Heart right ventricle (tissue), 16 donors: Measurements from ENCODE around the gene SND1. TPM values are rescaled to one million over a fixed set of nuclear protein-coding genes. Genes with fewer than 3 reads are reported as not detected.

ENCODE experiments used
- ATAC-seq, 8 donors: fragments of 200-7000 bp; cut with Tn5 transposase; one replicate each; pipeline ENCODE4 v1.9.1; 2020; ENCODE audit warnings: mild to moderate bottlenecking in 8 of 8, moderate library complexity in 8 of 8, moderate number of reproducible peaks in 1 of 8
- DNase-seq, 2 donors: peaks; one replicate each; pipeline ENCODE4 v3.0.0-alpha.2; 2020
- H3K27ac ChIP-seq, 10 donors: fragments of 200-600 bp; sonication (generic) in 2 of 10; one replicate each; pipeline versions ENCODE4 v1.5.0 to v1.8.0; 2020 to 2022; ENCODE audit warnings: mild to moderate bottlenecking in 3 of 10
- H3K27me3 ChIP-seq, 7 donors: fragments of 200-600 bp; one replicate each; pipeline ENCODE4 v1.8.0; 2021 to 2022; ENCODE audit warnings: mild to moderate bottlenecking in 2 of 7
- H3K36me3 ChIP-seq, 9 donors: fragments of 200-600 bp; sonication (generic) in 1 of 9; one replicate each; pipeline versions ENCODE4 v1.5.0 to v1.8.0; 2020 to 2022; ENCODE audit warnings: mild to moderate bottlenecking in 2 of 9
- H3K4me1 ChIP-seq, 9 donors: fragments of 200-600 bp; sonication (generic) in 1 of 9; one replicate each; pipeline versions ENCODE4 v1.5.0 to v1.8.0; 2020 to 2022; ENCODE audit warnings: mild to moderate bottlenecking in 4 of 9
- H3K4me3 ChIP-seq, 10 donors: fragments of 200-600 bp; sonication (generic) in 2 of 10; one replicate each; pipeline versions ENCODE4 v1.5.0 to v1.8.0; 2020 to 2022; ENCODE audit warnings: mild to moderate bottlenecking in 7 of 10, moderate library complexity in 2 of 10
- H3K9me3 ChIP-seq, 11 donors: fragments of 200-600 bp in 10 of 11; sonication (generic) in 2 of 11; one replicate each; pipeline versions ENCODE4 v1.5.0 to v1.8.0; 2013 to 2022; ENCODE audit warnings: mild to moderate bottlenecking in 2 of 11, control low read depth in 1 of 11, moderate library complexity in 1 of 11
- CTCF ChIP-seq, 9 donors: fragments of 200-600 bp; sonication (generic) in 2 of 9; IDR thresholded peaks; one replicate each; pipeline versions ENCODE4 v1.5.0 to v1.8.0; 2021 to 2022; ENCODE audit warnings: antibody characterized with exemption in 9 of 9, mild to moderate bottlenecking in 5 of 9, moderate library complexity in 1 of 9
- WGBS, 2 donors: extraction: QIAGEN DNeasy Blood & Tissue Kit; methylation state at CpG; one replicate each; pipeline ENCODE4 v1.1.7; 2013; ENCODE audit warnings: inconsistent platforms in 1 of 2; 5-methylcytosine and 5-hydroxymethylcytosine counted together
- intact Hi-C, 10 donors: fragments of 100-400 bp; cut with DNase I; formaldehyde crosslinking; loops; one replicate each; pipeline versions ENCODE4 v1.11.1 to v1.14.2; 2022
- polyA plus RNA-seq, 2 donors: library from polyadenylated mRNA; stranded (reverse); fragments of 200-250 nt; gene quantifications; one replicate each; pipeline ENCODE4 v1.2.3, GENCODE V29; 2013
- total RNA-seq, 10 donors: library from RNA; stranded (reverse); fragmentation: NEBNext Ultra II Directional in 3 of 10; extraction: Animal tissue kit (Norgen Biotek cat#: 25700) in 3 of 10; gene quantifications; one replicate each; pipeline versions ENCODE4 v1.2.1 to v1.2.4, GENCODE V29; 2021 to 2023
- donor health status: Arrhythmogenic right ventricular cardiomyopathy.
- donor health status: ischemic (EF 13 %, LVEDD 7.1; RV severe dilation, severe dysfunction).
- donor health status: healthy with polysubstance abuse.
- donor health status: DM: no; HTN: yes; CAD: no.
- donor health status: DM: no; HTN: no; CAD: no.
- donor health status: ischemic (EF 25% LVEDD 6.9; RV normal size, moderate dysfunction).
- donor health status: ischemic (EF 25% LVEDD 5.7; RV mildly dilated, moderate dysfunction).
- donor health status: healthy.
- donor health status: DM: yes; HTN: yes; CAD: no.
- donor health status: Ischemic cardiomyopathy.
- donor health status: ischemic (EF 35%, LVEDD 5.7; RV mildly dilated, moderate dysfunction).
- donor health status: nonischemic (EF 11% LVEDD 7.7; RV severe dilation, severe dysfunction).
- donor health status: DM: yes; HTN: yes; CAD: no.
- donor health status: PGD.
- donor health status: ischemic (EF 29% LVEDD 5.4; RV normal size, mild dysfunction).
- donor health status: nonischemic (EF 23%, LVEDD 6.1; RV moderate dilation, normal function).

The SND1 gene
- total and polyA plus RNA-seq, 12 donors, result 39.9 to 107 (median 80.8) TPM

GRCh38 chr7:128057909-128058308 lies 405.9 kb downstream of the SND1 start:
- WGBS, 2 donors, result 61 to 87% methylated on average over 1 of the region's 1 CpG
- no peak for DNase-seq
- Histone ChIP-seq H3K27me3 (no peaks in the 10 kb centered on the region), H3K27ac (no peak overlapping the region), H3K4me1 (peaks cover 0 to 10% (median 3%) of the 10 kb centered on the region in 9 donors), H3K4me3 (no peak overlapping the region), H3K36me3 (peaks cover 0 to 5% (median 0%) of the 10 kb centered on the region in 9 donors), H3K9me3 (no peaks in the 10 kb centered on the region)
- TF ChIP-seq CTCF (IDR thresholded peaks at IDR 0.05), result no peak
- ATAC-seq, result no peak
- intact Hi-C loops, result loop anchor here in 1 of 10 donors (10.0 kb wide), 1 partner anchor 157 kb away; no protein-coding TSS in a partner anchor

GRCh38 chr7:128059143-128059988 lies 407.4 kb downstream of the SND1 start:
- intact Hi-C loops, result loop anchor here in 1 of 10 donors (10.0 kb wide), 1 partner anchor 155 kb away; no protein-coding TSS in a partner anchor
- TF ChIP-seq CTCF (IDR thresholded peaks at IDR 0.05), result no peak

GRCh38 chr7:128060018-128060417 lies 408.0 kb downstream of the SND1 start:
- no peak for TF ChIP-seq CTCF (IDR thresholded peaks at IDR 0.05)
- H3K27ac ChIP-seq, result no peak overlapping the region
- H3K4me1 ChIP-seq, result peaks cover 0 to 7% (median 0%) of the 10 kb centered on the region in 9 donors
- DNase-seq, result no peak
- no peak overlapping the region for H3K4me3 ChIP-seq
- ATAC-seq, result no peak
- no peaks in the 10 kb centered on the region for H3K9me3 ChIP-seq
- intact Hi-C loops, result no loop called here
- WGBS, 2 donors, result 90 to 91% methylated on average over 3 of the region's 3 CpGs
- H3K36me3 ChIP-seq, result peaks cover 0 to 15% (median 0%) of the 10 kb centered on the region in 9 donors
- H3K27me3 ChIP-seq, result no peaks in the 10 kb centered on the region

More at GRCh38 chr7:128059143-128059988, 407.4 kb downstream of the SND1 start:
- Histone ChIP-seq H3K27ac (no peak overlapping the region), H3K9me3 (no peaks in the 10 kb centered on the region), H3K4me3 (no peak overlapping the region), H3K4me1 (peaks cover 0 to 7% (median 0%) of the 10 kb centered on the region in 9 donors), H3K36me3 (peaks cover 0 to 14% (median 0%) of the 10 kb centered on the region in 9 donors), H3K27me3 (no peaks in the 10 kb centered on the region)
- no peak for DNase-seq
- whole genome bisulfite sequencing, 2 donors, result 85 to 86% methylated on average over 7 of the region's 7 CpGs
- peak in 1 of 8 donors; percentile 47 for ATAC-seq

- H3K36me3 ChIP-seq, result peaks cover 0 to 30% (median 0%) of the 10 kb centered on the region in 9 donors
- no peak for ATAC-seq
- no peak for DNase-seq
- no peaks in the 10 kb centered on the region for H3K27me3 ChIP-seq
- no peak overlapping the region for H3K27ac ChIP-seq
- intact Hi-C loops, result no loop called here
- no peak overlapping the region for H3K4me3 ChIP-seq
- H3K9me3 ChIP-seq, result no peaks in the 10 kb centered on the region
- H3K4me1 ChIP-seq, result peaks cover 0 to 7% (median 0%) of the 10 kb centered on the region in 9 donors
- TF ChIP-seq CTCF (IDR thresholded peaks at IDR 0.05), result no peak
- WGBS, 2 donors, result 94 to 95% methylated on average over 8 of the region's 8 CpGs
Observed at GRCh38 chr7:128063088-128063487, 411.1 kb downstream of the SND1 start.
